B cell (primary cell): ENCODE results near the gene NPIPB8. TPM values are rescaled to one million over a fixed set of nuclear protein-coding genes. Genes with fewer than 3 reads are reported as not detected.
"Not testable (repeated sequence)": the region's sequence is repeated elsewhere in the genome, so short reads cannot be mapped to it uniquely, and the experiment has no call there.

ENCODE experiments used
- ATAC-seq: fragments of 200-7000 bp; cut with Tn5 transposase; one replicate; pipeline ENCODE4 v1.10.0; 2021; ENCODE audit warnings: low read depth, mild to moderate bottlenecking, moderate number of reproducible peaks, moderate library complexity
- CTCF ChIA-PET: fragments of 350-600 bp; sonication (Branson Sonifier 250); formaldehyde crosslinking; loops from one replicate; lab custom pipeline; 2021; ENCODE audit warnings: antibody characterized with exemption, inconsistent platforms; lab: Charles Lee
- POLR2A ChIA-PET: fragments of 350-600 bp; sonication (Branson Sonifier 250); formaldehyde crosslinking; loops from one replicate; lab custom pipeline; 2021; ENCODE audit warnings: antibody characterized with exemption; lab: Charles Lee
- DNase-seq: peaks from one replicate; pipeline ENCODE4 v3.0.0; 2013
- H2AFZ ChIP-seq: 2 replicates; pipeline ENCODE4 v1.6.1; 2012; ENCODE audit warnings: mild to moderate bottlenecking, low read depth, low read length; ENCODE audit not compliant: insufficient read depth, poor library complexity, severe bottlenecking
- H3K27ac ChIP-seq, 2 donors: 1 replicate in 1 of 2; 2 replicates in 1 of 2; pipeline ENCODE4 v1.5.1; 2012 to 2013; ENCODE audit warnings: low read length in 2 of 2, mild to moderate bottlenecking in 2 of 2, moderate library complexity in 1 of 2
- H3K27me3 ChIP-seq, 4 experiments: fragments of 200-600 bp in 1 of 4; sonication (generic) in 1 of 4; replicated peaks in 1 of 4; 1 replicate in 2 of 4; 2 replicates in 2 of 4; pipeline versions ENCODE4 v1.6.1 to v1.7.0; 2013 to 2016; ENCODE audit warnings: low read length in 3 of 4, mild to moderate bottlenecking in 2 of 4, mixed read lengths in 1 of 4, moderate library complexity in 1 of 4; ENCODE audit not compliant: insufficient read depth in 4 of 4, control insufficient read depth in 3 of 4; ENCODE audit errors: control extremely low read depth in 1 of 4
- H3K36me3 ChIP-seq, 2 experiments: replicated peaks in 1 of 2; 1 replicate in 1 of 2; 2 replicates in 1 of 2; pipeline versions ENCODE4 v1.6.1 to v1.7.1; 2013; ENCODE audit warnings: low read length in 1 of 2; ENCODE audit not compliant: insufficient read depth in 2 of 2, control insufficient read depth in 1 of 2; ENCODE audit errors: control extremely low read depth in 1 of 2, extremely low read depth in 1 of 2
- H3K4me1 ChIP-seq, 2 donors: fragments of 200-600 bp in 1 of 2; sonication (generic) in 1 of 2; 1 replicate in 1 of 2; 2 replicates in 1 of 2; pipeline versions ENCODE4 v1.5.1 to v1.6.1; 2013 to 2017; ENCODE audit warnings: low read length in 2 of 2; ENCODE audit not compliant: control insufficient read depth in 2 of 2, insufficient read depth in 2 of 2
- H3K4me2 ChIP-seq: replicated peaks from 2 replicates; pipeline ENCODE3; 2012; ENCODE audit warnings: mild to moderate bottlenecking, low read depth, low read length; ENCODE audit not compliant: poor library complexity, severe bottlenecking
- H3K4me3 ChIP-seq, 5 experiments: fragments of 200-600 bp in 1 of 5; sonication (generic) in 1 of 5; 1 replicate in 3 of 5; 2 replicates in 2 of 5; pipeline versions ENCODE4 v1.5.1 to v1.7.0; 2011 to 2016; ENCODE audit warnings: low read length in 4 of 5, mild to moderate bottlenecking in 4 of 5, low read depth in 2 of 5, control low read depth in 1 of 5, moderate library complexity in 1 of 5; ENCODE audit not compliant: insufficient read depth in 1 of 5; ENCODE audit errors: control extremely low read depth in 1 of 5, extremely low read depth in 1 of 5
- H3K79me2 ChIP-seq: fragments of 200-600 bp; sonication (generic); one replicate; pipeline ENCODE4 v1.6.0; 2016; ENCODE audit warnings: low read length; ENCODE audit not compliant: control insufficient read depth, insufficient read depth
- H3K9ac ChIP-seq: fragments of 200-600 bp; sonication (generic); 2 replicates; pipeline ENCODE4 v1.6.1; 2017; ENCODE audit warnings: mild to moderate bottlenecking, low read length, moderate library complexity
- H3K9me3 ChIP-seq, 3 donors: one replicate each; pipeline versions ENCODE4 v1.6.1 to v1.7.1; 2013; ENCODE audit warnings: low read length in 2 of 3; ENCODE audit not compliant: control insufficient read depth in 2 of 3, insufficient read depth in 1 of 3; ENCODE audit errors: control extremely low read depth in 1 of 3
- H4K20me1 ChIP-seq: 2 replicates; pipeline ENCODE4 v1.6.0; 2012; ENCODE audit warnings: mild to moderate bottlenecking, low read length; ENCODE audit not compliant: insufficient read depth, control insufficient read depth, poor library complexity, severe bottlenecking
- H3K27ac Mint-ChIP-seq: one replicate; pipeline ENCODE4 v1.8.0; 2021; ENCODE audit warnings: mixed read lengths
- H3K27me3 Mint-ChIP-seq: one replicate; pipeline ENCODE4 v1.8.0; 2021; ENCODE audit warnings: mixed read lengths
- H3K4me1 Mint-ChIP-seq: one replicate; pipeline ENCODE4 v1.8.0; 2021; ENCODE audit warnings: mixed read lengths
- H3K4me3 Mint-ChIP-seq: one replicate; pipeline ENCODE4 v1.8.0; 2021; ENCODE audit warnings: mixed read lengths
- H3K9me3 Mint-ChIP-seq: one replicate; pipeline ENCODE4 v1.8.0; 2022; ENCODE audit warnings: mixed read lengths; ENCODE audit not compliant: insufficient read depth
- WGBS: methylation state at CpG from one replicate; pipeline ENCODE4 v1.1.5; 2013; ENCODE audit warnings: missing lambda C conversion rate; ENCODE audit not compliant: insufficient coverage; 5-methylcytosine and 5-hydroxymethylcytosine counted together
- intact Hi-C: fragments of 100-400 bp; cut with micrococcal nuclease; formaldehyde crosslinking; loops from one replicate; pipeline ENCODE4 v1.10.0; 2022
- polyA plus RNA-seq: library from polyadenylated mRNA; depleted of rRNA; stranded (reverse); fragments of >200 nt; gene quantifications from 2 replicates; pipeline ENCODE4 v1.2.3, GENCODE V29; 2012
- total RNA-seq, 2 donors: library from RNA; stranded (reverse); fragments of 120-200 nt in 1 of 2; gene quantifications; 1 replicate in 1 of 2; 2 replicates in 1 of 2; pipeline versions ENCODE4 v1.2.3 to v1.2.4, GENCODE V29; 2013 to 2022

The NPIPB8 gene
- total and polyA plus RNA-seq, 2 donors (not counting 1 experiment from before 2014, with no cell fraction given): 0.04 to 1.1 TPM

DNA sequence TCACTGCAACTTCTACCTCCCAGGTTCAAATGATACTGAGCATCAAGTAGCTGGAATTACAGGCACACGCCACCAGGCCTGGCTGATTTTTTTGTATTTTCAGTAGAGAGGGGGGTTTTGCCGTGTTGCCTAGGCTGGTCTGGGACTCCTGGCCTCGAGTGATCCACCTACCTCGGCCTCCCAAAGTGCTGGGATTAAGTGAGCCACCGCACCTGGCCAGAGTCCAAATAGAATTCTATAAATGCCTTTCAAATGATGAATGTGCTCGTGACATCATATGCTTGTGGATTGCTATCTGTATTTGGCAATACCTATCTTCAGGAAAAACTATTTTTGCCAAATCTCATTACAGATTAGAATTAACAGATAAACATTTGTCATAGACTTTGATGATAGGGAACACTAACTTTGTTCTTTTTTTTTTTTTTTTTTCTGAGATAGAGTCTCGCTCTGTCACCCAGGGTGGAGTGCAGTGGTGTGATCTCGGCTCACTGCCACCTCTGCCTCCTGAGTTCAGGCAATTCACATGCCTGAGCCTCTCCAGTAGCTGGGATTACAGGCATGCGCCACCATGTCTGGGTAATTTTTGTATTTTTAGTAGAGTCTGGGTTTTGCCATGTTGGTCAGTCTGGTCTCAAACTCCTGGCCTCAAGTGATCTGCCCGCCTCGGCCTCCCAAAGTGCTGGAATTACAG is 55.5 kb downstream of the NPIPB8 start:
- H2AFZ ChIP-seq, H3K27me3 ChIP-seq, intact Hi-C loops, H3K27ac ChIP-seq, H3K27me3 Mint-ChIP-seq, H3K27ac Mint-ChIP-seq, H3K4me2 ChIP-seq, H3K4me1 ChIP-seq, H4K20me1 ChIP-seq, DNase-seq, H3K79me2 ChIP-seq, H3K9ac ChIP-seq, H3K4me3 ChIP-seq, H3K9me3 Mint-ChIP-seq, CTCF ChIA-PET, POLR2A ChIA-PET, ATAC-seq, H3K9me3 ChIP-seq, H3K4me3 Mint-ChIP-seq, H3K4me1 Mint-ChIP-seq, H3K36me3 ChIP-seq: not testable (repeated sequence)
- no CpG with 5 or more reads among the region's 11 CpGs for WGBS

DNA sequence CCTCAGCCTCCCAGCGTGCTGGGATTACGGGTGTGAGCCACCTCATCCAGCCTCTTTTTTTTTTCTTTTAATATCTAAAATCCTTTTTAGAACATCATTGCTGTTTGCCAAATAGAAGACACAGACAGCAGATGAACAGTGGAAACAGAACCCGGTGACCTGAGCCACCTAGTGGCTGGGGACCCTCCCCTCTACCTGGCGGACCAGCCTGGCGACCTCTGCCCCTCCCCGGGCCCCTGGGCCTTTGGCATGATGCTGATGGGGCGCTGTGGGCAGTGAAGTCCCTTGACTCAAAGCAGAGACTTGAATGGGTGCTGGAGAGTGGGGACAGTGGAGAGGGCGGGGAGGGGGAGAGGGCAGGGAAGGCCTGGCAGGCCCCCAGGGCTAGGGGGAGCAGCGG is 61.9 kb downstream of the NPIPB8 start:
- H3K9ac ChIP-seq, H4K20me1 ChIP-seq, H3K27me3 Mint-ChIP-seq, H3K4me2 ChIP-seq, H3K9me3 ChIP-seq, H3K27ac Mint-ChIP-seq, H3K4me3 ChIP-seq, H2AFZ ChIP-seq, H3K79me2 ChIP-seq, H3K4me3 Mint-ChIP-seq, H3K27me3 ChIP-seq, H3K36me3 ChIP-seq, H3K27ac ChIP-seq, intact Hi-C loops, H3K4me1 ChIP-seq, H3K9me3 Mint-ChIP-seq, ATAC-seq, H3K4me1 Mint-ChIP-seq, DNase-seq, POLR2A ChIA-PET, CTCF ChIA-PET: not testable (repeated sequence)
- WGBS: no CpG with 5 or more reads among the region's 9 CpGs

DNA sequence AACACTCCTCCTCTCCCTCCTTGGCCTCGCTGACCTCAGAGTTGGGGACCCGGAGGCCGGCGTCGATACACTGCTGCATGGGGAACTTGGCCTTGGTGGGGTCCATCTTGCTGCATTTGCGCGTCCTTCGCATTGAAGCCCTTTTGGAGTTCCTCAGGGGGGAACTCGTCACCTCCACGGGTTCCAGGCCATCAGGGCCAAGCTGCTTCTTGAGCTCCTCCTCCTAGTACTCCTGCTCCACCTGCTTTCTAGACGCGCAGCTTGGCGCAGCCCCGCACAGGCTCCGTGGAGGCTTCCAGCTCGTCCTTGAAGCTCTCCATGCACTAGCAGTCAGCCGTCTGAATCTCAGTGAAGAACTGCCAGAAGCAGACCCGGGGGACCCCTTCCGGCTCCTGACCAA is 62.5 kb downstream of the NPIPB8 start:
- WGBS: 94% methylated on average over 9 of the region's 19 CpGs
- ATAC-seq, H4K20me1 ChIP-seq, H3K79me2 ChIP-seq, H3K36me3 ChIP-seq, H3K9me3 Mint-ChIP-seq, H3K27ac ChIP-seq, H3K27me3 Mint-ChIP-seq, H3K27me3 ChIP-seq, H3K27ac Mint-ChIP-seq, H3K4me2 ChIP-seq, POLR2A ChIA-PET, H3K4me1 ChIP-seq, H2AFZ ChIP-seq, H3K9me3 ChIP-seq, H3K4me1 Mint-ChIP-seq, H3K4me3 ChIP-seq, H3K4me3 Mint-ChIP-seq, intact Hi-C loops, CTCF ChIA-PET, H3K9ac ChIP-seq: not testable (repeated sequence)
- peak; percentile 0 for DNase-seq

DNA sequence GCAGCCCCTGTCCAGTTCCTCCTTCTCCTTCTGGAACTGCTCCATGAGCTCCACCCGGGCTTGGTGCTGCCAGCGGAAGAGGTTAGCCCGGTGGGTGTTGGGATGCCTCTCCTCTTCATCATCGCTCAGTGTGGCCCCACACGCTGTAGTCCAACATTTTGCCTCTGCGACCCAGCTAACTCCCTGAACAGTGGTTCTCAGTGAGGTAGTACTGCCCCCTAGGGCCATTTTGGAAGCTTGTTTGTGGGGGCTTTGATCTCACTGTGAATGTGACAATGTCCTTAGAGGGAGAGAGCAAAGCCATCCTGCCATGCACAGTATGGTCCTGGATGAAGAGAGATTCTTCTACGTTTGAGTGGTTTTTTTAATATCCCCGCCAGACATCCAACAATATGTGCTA is 63.5 kb downstream of the NPIPB8 start:
- H3K27ac Mint-ChIP-seq, H3K9ac ChIP-seq, H3K9me3 Mint-ChIP-seq, H3K27ac ChIP-seq, H3K4me3 Mint-ChIP-seq, H3K4me3 ChIP-seq, H3K4me1 ChIP-seq, H4K20me1 ChIP-seq, H3K27me3 Mint-ChIP-seq, H3K9me3 ChIP-seq, ATAC-seq, H3K4me1 Mint-ChIP-seq, H3K36me3 ChIP-seq, POLR2A ChIA-PET, H3K27me3 ChIP-seq, H2AFZ ChIP-seq, DNase-seq, intact Hi-C loops, H3K79me2 ChIP-seq, H3K4me2 ChIP-seq, CTCF ChIA-PET: not testable (repeated sequence)
- no CpG with 5 or more reads among the region's 8 CpGs for WGBS
